Keratinocyte (primary cell): ENCODE measurements around the gene MXRA8. TPM values are rescaled to one million over a fixed set of nuclear protein-coding genes. Genes with fewer than 3 reads are reported as not detected.

Experiments
- DNase-seq: peaks from one replicate; pipeline ENCODE4 v3.0.0-alpha.2; 2011; ENCODE audit warnings: low read depth, missing footprints, low spot score
- FAIRE-seq: peaks from 2 replicates; lab custom pipeline; 2011; peaks lifted over from hg19 to GRCh38; lab: Jason Lieb, UNC
- H2AFZ ChIP-seq: 2 replicates; pipeline ENCODE4 v1.6.0; 2012; ENCODE audit warnings: low read length, control low read depth, inconsistent platforms; ENCODE audit not compliant: control insufficient read depth
- H3K27ac ChIP-seq: 2 replicates; pipeline ENCODE4 v1.5.1; 2011; ENCODE audit warnings: low read length; ENCODE audit not compliant: control insufficient read depth, insufficient read depth
- H3K27me3 ChIP-seq: 3 replicates; pipeline ENCODE4 v1.6.0; 2011; ENCODE audit warnings: low read length; ENCODE audit not compliant: control insufficient read depth, insufficient read depth; ENCODE audit errors: extremely low read depth
- H3K36me3 ChIP-seq, 2 experiments: 2 replicates in 1 of 2; 3 replicates in 1 of 2; pipeline ENCODE4 v1.5.1; 2011; ENCODE audit warnings: low read length in 2 of 2, mild to moderate bottlenecking in 1 of 2; ENCODE audit not compliant: control insufficient read depth in 2 of 2, insufficient read depth in 2 of 2; ENCODE audit errors: extremely low read depth in 1 of 2
- H3K4me1 ChIP-seq: 3 replicates; pipeline ENCODE4 v1.5.1; 2011; ENCODE audit warnings: low read length; ENCODE audit not compliant: control insufficient read depth, insufficient read depth; ENCODE audit errors: extremely low read depth
- H3K4me2 ChIP-seq: 3 replicates; pipeline ENCODE4 v1.6.0; 2011; ENCODE audit warnings: low read depth, low read length; ENCODE audit not compliant: control insufficient read depth, insufficient read depth; ENCODE audit errors: extremely low read depth
- H3K4me3 ChIP-seq, 3 experiments: fragments of 200-600 bp in 1 of 3; sonication (generic) in 1 of 3; 2 replicates in 2 of 3; 3 replicates in 1 of 3; pipeline ENCODE4 v1.5.1; 2011 to 2016; ENCODE audit warnings: low read length in 3 of 3, mild to moderate bottlenecking in 3 of 3, control low read depth in 2 of 3, inconsistent platforms in 1 of 3, low read depth in 1 of 3, mixed read lengths in 1 of 3, mixed run types in 1 of 3, moderate library complexity in 1 of 3; ENCODE audit not compliant: control insufficient read depth in 2 of 3, insufficient read depth in 2 of 3; ENCODE audit errors: extremely low read depth in 1 of 3
- H3K79me2 ChIP-seq: 2 replicates; pipeline ENCODE4 v1.6.0; 2012; ENCODE audit warnings: low read length; ENCODE audit not compliant: control insufficient read depth, insufficient read depth
- H3K9ac ChIP-seq: 3 replicates; pipeline ENCODE4 v1.6.0; 2011; ENCODE audit warnings: low read length; ENCODE audit not compliant: control insufficient read depth, insufficient read depth; ENCODE audit errors: extremely low read depth
- H3K9me1 ChIP-seq: 3 replicates; pipeline ENCODE4 v1.6.0; 2011; ENCODE audit warnings: low read length; ENCODE audit not compliant: control insufficient read depth, insufficient read depth; ENCODE audit errors: extremely low read depth
- H3K9me3 ChIP-seq: 2 replicates; pipeline ENCODE4 v1.5.1; 2012; ENCODE audit warnings: low read depth, low read length; ENCODE audit not compliant: control insufficient read depth
- H4K20me1 ChIP-seq: 3 replicates; pipeline ENCODE4 v1.6.0; 2011; ENCODE audit warnings: low read length; ENCODE audit not compliant: control insufficient read depth, insufficient read depth; ENCODE audit errors: extremely low read depth
- EZH2 ChIP-seq: IDR thresholded peaks from one replicate; pipeline ENCODE4 v1.6.1; 2012; ENCODE audit warnings: inconsistent platforms, mild to moderate bottlenecking, low read length, moderate library complexity
- dilution Hi-C: fragments of 300-500 bp; cut with MboI; formaldehyde crosslinking; loops from one replicate; pipeline ENCODE4 v1.7.0; 2020; ENCODE audit warnings: low sequenced_read_pairs; ENCODE audit not compliant: extremely low pct_ligation_motif_present
- polyA plus RNA-seq, 5 experiments: library from polyadenylated mRNA; depleted of rRNA in 3 of 5; stranded (reverse) in 3 of 5; stranded (forward) in 1 of 5; unstranded in 1 of 5; fragments of >200 nt; gene quantifications; 1 replicate in 1 of 5; 2 replicates in 3 of 5; 3 replicates in 1 of 5; pipeline versions ENCODE4 v1.2.1 to v1.2.3, GENCODE V29; 2011 to 2012; ENCODE audit warnings: missing spikeins in 2 of 5, low read depth in 1 of 5, low replicate concordance in 1 of 5
- TF ChIP-seq, protein P1 (sequence below), 3 experiments: IDR thresholded peaks in 1 of 3; conservative IDR thresholded peaks in 1 of 3; optimal IDR thresholded peaks in 1 of 3; 2 replicates in 2 of 3; 3 replicates in 1 of 3; pipeline versions ENCODE3 to v1.5.1; 2011; ENCODE audit warnings: low read length in 3 of 3, mild to moderate bottlenecking in 3 of 3, moderate library complexity in 2 of 3, control low read depth in 1 of 3, inconsistent platforms in 1 of 3; ENCODE audit not compliant: insufficient read depth in 2 of 3; ENCODE audit errors: extremely low read depth in 1 of 3

The MXRA8 gene
- polyA plus RNA-seq, 1 donor (not counting 4 experiments of a cell fraction or from before 2014, with no cell fraction given) = not detected

DNA sequence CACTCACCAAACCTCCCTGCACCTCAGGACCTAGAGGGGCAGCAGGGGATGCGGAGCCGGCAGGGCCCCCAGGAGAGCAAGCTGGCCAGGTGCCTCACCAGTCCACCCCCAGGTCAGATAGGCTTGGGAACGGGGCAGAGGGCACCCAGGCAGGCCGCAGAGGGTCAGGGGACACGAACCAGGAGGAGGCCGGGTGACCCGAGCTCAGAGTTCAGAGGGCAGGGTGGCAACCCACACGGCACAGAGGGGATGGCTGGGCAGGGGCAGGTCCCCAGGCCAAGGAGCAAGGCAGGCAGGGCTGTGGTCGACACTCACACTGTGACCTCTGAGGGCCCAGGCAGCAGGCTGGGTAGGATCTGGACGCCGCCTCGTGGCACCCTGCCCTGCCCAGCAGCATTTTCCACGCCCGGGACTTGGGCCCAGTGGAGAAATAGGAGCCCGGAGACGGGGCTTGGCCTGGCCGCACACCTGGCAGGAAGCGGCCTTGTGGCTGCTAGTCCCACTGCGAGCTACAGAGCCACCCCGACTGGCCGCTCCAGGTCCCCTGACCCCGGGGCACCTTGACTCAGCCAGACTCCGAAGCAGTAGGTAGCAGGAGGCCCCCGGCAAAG, 14.4 kb downstream of the MXRA8 start:
- no peaks in the 10 kb centered on the region for H3K9me3 ChIP-seq
- no peak for FAIRE-seq
- no peak for DNase-seq
- H3K4me2 ChIP-seq = peak overlapping the region; percentile 94
- H3K4me3 ChIP-seq = peak overlapping the region; percentile 31 to 63 (median 36)
- H3K36me3 ChIP-seq = peaks cover 8 to 19% of the 10 kb centered on the region in 2 experiments
- peaks cover 40% of the 10 kb centered on the region for H3K4me1 ChIP-seq
- no peaks in the 10 kb centered on the region for H3K27me3 ChIP-seq
- H3K9ac ChIP-seq = peak overlapping the region; percentile 79
- H3K27ac ChIP-seq = peak overlapping the region; percentile 92
- H2AFZ ChIP-seq = no peak overlapping the region
- H4K20me1 ChIP-seq = peaks cover 11% of the 10 kb centered on the region
- dilution Hi-C loops = no loop called here
- no peaks in the 10 kb centered on the region for H3K9me1 ChIP-seq
- peaks cover 83% of the 10 kb centered on the region for H3K79me2 ChIP-seq
- no peak for TF ChIP-seq EZH2
- TF ChIP-seq, protein P1, sequence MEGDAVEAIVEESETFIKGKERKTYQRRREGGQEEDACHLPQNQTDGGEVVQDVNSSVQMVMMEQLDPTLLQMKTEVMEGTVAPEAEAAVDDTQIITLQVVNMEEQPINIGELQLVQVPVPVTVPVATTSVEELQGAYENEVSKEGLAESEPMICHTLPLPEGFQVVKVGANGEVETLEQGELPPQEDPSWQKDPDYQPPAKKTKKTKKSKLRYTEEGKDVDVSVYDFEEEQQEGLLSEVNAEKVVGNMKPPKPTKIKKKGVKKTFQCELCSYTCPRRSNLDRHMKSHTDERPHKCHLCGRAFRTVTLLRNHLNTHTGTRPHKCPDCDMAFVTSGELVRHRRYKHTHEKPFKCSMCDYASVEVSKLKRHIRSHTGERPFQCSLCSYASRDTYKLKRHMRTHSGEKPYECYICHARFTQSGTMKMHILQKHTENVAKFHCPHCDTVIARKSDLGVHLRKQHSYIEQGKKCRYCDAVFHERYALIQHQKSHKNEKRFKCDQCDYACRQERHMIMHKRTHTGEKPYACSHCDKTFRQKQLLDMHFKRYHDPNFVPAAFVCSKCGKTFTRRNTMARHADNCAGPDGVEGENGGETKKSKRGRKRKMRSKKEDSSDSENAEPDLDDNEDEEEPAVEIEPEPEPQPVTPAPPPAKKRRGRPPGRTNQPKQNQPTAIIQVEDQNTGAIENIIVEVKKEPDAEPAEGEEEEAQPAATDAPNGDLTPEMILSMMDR (optimal IDR thresholded peaks at IDR 0.05 in 1 of 3, IDR thresholded peaks at IDR 0.05 in 1 of 3, conservative IDR thresholded peaks at IDR 0.05 in 1 of 3; ENCODE audit: extremely low read depth in 1 of 3, insufficient read depth in 2 of 3, low read length in 3 of 3) = no peak

DNA sequence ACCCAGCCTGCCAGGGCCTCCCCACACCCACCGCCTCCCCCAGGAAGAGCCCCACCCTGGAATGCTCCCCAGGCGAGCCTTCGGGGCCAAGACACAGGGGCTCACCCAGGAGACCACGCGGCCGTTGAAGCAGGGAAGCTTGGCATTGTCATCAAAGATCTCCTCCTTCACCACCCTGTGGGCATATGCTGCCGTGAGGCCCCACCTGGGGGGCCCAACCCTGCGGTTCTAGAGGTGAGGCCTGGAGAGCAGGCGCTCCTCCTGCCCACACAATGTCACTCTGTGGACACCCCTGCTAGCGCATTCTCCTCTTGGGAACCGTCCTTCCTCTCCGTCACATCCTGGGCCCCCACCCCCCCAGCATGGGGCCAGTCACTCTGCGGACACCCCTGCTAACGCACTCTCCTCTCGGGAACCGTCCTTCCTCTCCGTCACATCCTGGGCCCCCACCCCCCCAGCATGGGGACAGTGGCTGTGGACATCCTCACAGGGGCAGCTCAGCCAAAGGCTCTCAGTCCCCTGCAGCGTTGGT, 15.7 kb downstream of the MXRA8 start:
- TF ChIP-seq EZH2 = no peak
- TF ChIP-seq, protein P1 (optimal IDR thresholded peaks at IDR 0.05 in 1 of 3, IDR thresholded peaks at IDR 0.05 in 1 of 3, conservative IDR thresholded peaks at IDR 0.05 in 1 of 3; ENCODE audit: extremely low read depth in 1 of 3, insufficient read depth in 2 of 3, low read length in 3 of 3) = no peak
- no peak overlapping the region for H3K4me3 ChIP-seq
- H3K9ac ChIP-seq = no peak overlapping the region
- H4K20me1 ChIP-seq = peaks cover 11% of the 10 kb centered on the region
- H3K27me3 ChIP-seq = no peaks in the 10 kb centered on the region
- no peaks in the 10 kb centered on the region for H3K9me1 ChIP-seq
- H2AFZ ChIP-seq = no peak overlapping the region
- DNase-seq (no peak), FAIRE-seq (no peak)
- no peak overlapping the region for H3K27ac ChIP-seq
- dilution Hi-C loops = no loop called here
- H3K9me3 ChIP-seq = no peaks in the 10 kb centered on the region
- H3K4me1 ChIP-seq = peaks cover 38% of the 10 kb centered on the region
- H3K36me3 ChIP-seq = peaks cover 11 to 19% of the 10 kb centered on the region in 2 experiments
- no peak overlapping the region for H3K4me2 ChIP-seq
- peaks cover 70% of the 10 kb centered on the region for H3K79me2 ChIP-seq
